NCI-H2081 treated with DMSO at 0.1 percent for 48 hours (cell line): ENCODE results near the gene PRSS8.
"Not testable (repeated sequence)": the region's sequence is repeated elsewhere in the genome, so short reads cannot be mapped to it uniquely, and the experiment has no call there.

Experiments
- DNase-seq: peaks from one replicate; lab custom pipeline; 2025; lab: John Stamatoyannopoulos, UW

PRSS8 gene

GRCh38 chr16:31105677-31106213, 29.8 kb downstream of the PRSS8 start:
- DNase-seq = no peak

- not testable (repeated sequence) for DNase-seq
Measured at GRCh38 chr16:31100876-31101641, 34.5 kb downstream of the PRSS8 start.

GRCh38 chr16:31099860-31100638, 35.5 kb downstream of the PRSS8 start:
- DNase-seq = no peak

GRCh38 chr16:31094424-31095120, 41.0 kb downstream of the PRSS8 start, which contains the start of gene VKORC1:
Gene VKORC1 (minus strand): TSS chr16:31094797. CDS start chr16:31094729, 68 bp downstream.
- peak; percentile 80 for DNase-seq

- no peak for DNase-seq
Measured at GRCh38 chr16:31094088-31094423, 41.5 kb downstream of the PRSS8 start.

- no peak for DNase-seq
Measured at GRCh38 chr16:31093132-31093703, 42.3 kb downstream of the PRSS8 start.

GRCh38 chr16:31092330-31092729, 43.2 kb downstream of the PRSS8 start:
- DNase-seq = no peak

GRCh38 chr16:31090540-31090939, 45.0 kb downstream of the PRSS8 start:
- no peak for DNase-seq

GRCh38 chr16:31089199-31089598, 46.3 kb downstream of the PRSS8 start:
- no peak for DNase-seq

- DNase-seq = no peak
Measured at GRCh38 chr16:31088459-31089183, 46.9 kb downstream of the PRSS8 start, which contains the start of gene PRSS53. Gene PRSS53 (minus strand): TSS chr16:31088943. CDS start chr16:31088809, 134 bp downstream.

GRCh38 chr16:31087971-31088370, 47.6 kb downstream of the PRSS8 start:
- DNase-seq = no peak

GRCh38 chr16:31087481-31087880, 48.0 kb downstream of the PRSS8 start:
- DNase-seq = no peak

GRCh38 chr16:31086629-31086906, 49.0 kb downstream of the PRSS8 start:
- DNase-seq = no peak

GRCh38 chr16:31085873-31086628, 49.5 kb downstream of the PRSS8 start:
- DNase-seq = no peak

- no peak for DNase-seq
Measured at GRCh38 chr16:31085411-31085810, 50.1 kb downstream of the PRSS8 start.

- DNase-seq = no peak
Measured at GRCh38 chr16:31084584-31085302, 50.8 kb downstream of the PRSS8 start.

GRCh38 chr16:31083981-31084380, 51.5 kb downstream of the PRSS8 start:
- no peak for DNase-seq

- DNase-seq = no peak
Measured at GRCh38 chr16:31083556-31083955, 52.0 kb downstream of the PRSS8 start.

GRCh38 chr16:31083081-31083480, 52.4 kb downstream of the PRSS8 start:
- DNase-seq = no peak
